HG02840 (cell line): Measurements from ENCODE around the gene FST.

ENCODE experiments used
- ATAC-seq: cut with Tn5 transposase; IDR thresholded peaks from one replicate; pipeline ENCODE4 v1.9.1; 2021; ENCODE audit warnings: mild to moderate bottlenecking, moderate library complexity, moderate number of reproducible peaks; ENCODE audit not compliant: unreplicated experiment, low FRiP score

Gene FST

GRCh38 chr5:53508125-53508524 lies 27.7 kb downstream of the FST start:
- ATAC-seq: no peak

GRCh38 chr5:53512539-53512938 lies 32.1 kb downstream of the FST start:
- ATAC-seq: no peak

- no peak for ATAC-seq
These were observed 35.6 kb downstream of the FST start for GRCh38 chr5:53515988-53516387.

GRCh38 chr5:53520813-53521212 lies 40.4 kb downstream of the FST start:
- ATAC-seq: no peak
